HEK293T (cell line): ENCODE results near the gene USP21.

Source experiments
- CTCF ChIA-PET: fragments of 350-600 bp; formaldehyde crosslinking; extraction: SDS; loops from one replicate; lab custom pipeline; 2021; ENCODE audit warnings: antibody characterized with exemption, inconsistent platforms; lab: Yijun Ruan, JAX
- POLR2A ChIA-PET: fragments of 350-600 bp; formaldehyde crosslinking; extraction: SDS; loops from one replicate; lab custom pipeline; 2020; ENCODE audit warnings: antibody characterized with exemption, inconsistent platforms; lab: Yijun Ruan, JAX
- DNase-seq: peaks from one replicate; pipeline ENCODE4 v3.0.0; 2012; ENCODE audit warnings: mixed read lengths; ENCODE audit errors: extremely low spot score
- ARNT ChIP-seq: fragments of 450-650 bp; IDR thresholded peaks from 2 replicates; pipeline ENCODE4 v1.6.1; 2017; ENCODE audit warnings: mild to moderate bottlenecking
- BHLHE40 ChIP-seq: fragments of 450-650 bp; IDR thresholded peaks from 2 replicates; pipeline ENCODE4 v1.6.1; 2016; ENCODE audit warnings: mild to moderate bottlenecking, moderate library complexity, borderline replicate concordance
- CTBP1 ChIP-seq: fragments of 450-650 bp; IDR thresholded peaks from 2 replicates; pipeline ENCODE4 v1.6.1; 2016; ENCODE audit warnings: borderline replicate concordance
- ELF4 ChIP-seq: fragments of 450-650 bp; IDR thresholded peaks from 2 replicates; pipeline ENCODE4 v1.6.1; 2017; ENCODE audit warnings: antibody characterized with exemption
- FOXA1 ChIP-seq: fragments of 450-650 bp; IDR thresholded peaks from 2 replicates; pipeline ENCODE4 v1.6.1; 2016; ENCODE audit warnings: mild to moderate bottlenecking
- FOXK2 ChIP-seq: fragments of 450-650 bp; IDR thresholded peaks from 2 replicates; pipeline ENCODE4 v1.6.1; 2016; ENCODE audit warnings: mild to moderate bottlenecking
- HDGF ChIP-seq: fragments of 450-650 bp; IDR thresholded peaks from 2 replicates; pipeline ENCODE4 v1.6.1; 2017; ENCODE audit warnings: antibody characterized with exemption, borderline replicate concordance
- L3MBTL2 ChIP-seq: fragments of 450-650 bp; conservative IDR thresholded peaks from 2 replicates; pipeline ENCODE4 v1.6.1; 2016; ENCODE audit warnings: mild to moderate bottlenecking
- LEF1 ChIP-seq: fragments of 450-650 bp; IDR thresholded peaks from 2 replicates; pipeline ENCODE4 v1.6.1; 2017; ENCODE audit warnings: mild to moderate bottlenecking, borderline replicate concordance
- NFRKB ChIP-seq: fragments of 450-650 bp; IDR thresholded peaks from 2 replicates; pipeline ENCODE4 v1.6.1; 2016; ENCODE audit warnings: mild to moderate bottlenecking, moderate library complexity
- SP1 ChIP-seq: fragments of 450-650 bp; IDR thresholded peaks from 2 replicates; pipeline ENCODE4 v1.6.1; 2017
- SUZ12 ChIP-seq: fragments of 450-650 bp; IDR thresholded peaks from 2 replicates; pipeline ENCODE4 v1.6.1; 2016; ENCODE audit warnings: mild to moderate bottlenecking
- TARDBP ChIP-seq: fragments of 450-650 bp; IDR thresholded peaks from 2 replicates; pipeline ENCODE4 v1.6.1; 2016
- ZNF384 ChIP-seq: fragments of 450-650 bp; IDR thresholded peaks from 2 replicates; pipeline ENCODE4 v1.6.1; 2016
- TF ChIP-seq, protein P1 (sequence below): fragments of 450-650 bp; IDR thresholded peaks from 2 replicates; pipeline ENCODE4 v1.6.1; 2016

Gene USP21

DNA sequence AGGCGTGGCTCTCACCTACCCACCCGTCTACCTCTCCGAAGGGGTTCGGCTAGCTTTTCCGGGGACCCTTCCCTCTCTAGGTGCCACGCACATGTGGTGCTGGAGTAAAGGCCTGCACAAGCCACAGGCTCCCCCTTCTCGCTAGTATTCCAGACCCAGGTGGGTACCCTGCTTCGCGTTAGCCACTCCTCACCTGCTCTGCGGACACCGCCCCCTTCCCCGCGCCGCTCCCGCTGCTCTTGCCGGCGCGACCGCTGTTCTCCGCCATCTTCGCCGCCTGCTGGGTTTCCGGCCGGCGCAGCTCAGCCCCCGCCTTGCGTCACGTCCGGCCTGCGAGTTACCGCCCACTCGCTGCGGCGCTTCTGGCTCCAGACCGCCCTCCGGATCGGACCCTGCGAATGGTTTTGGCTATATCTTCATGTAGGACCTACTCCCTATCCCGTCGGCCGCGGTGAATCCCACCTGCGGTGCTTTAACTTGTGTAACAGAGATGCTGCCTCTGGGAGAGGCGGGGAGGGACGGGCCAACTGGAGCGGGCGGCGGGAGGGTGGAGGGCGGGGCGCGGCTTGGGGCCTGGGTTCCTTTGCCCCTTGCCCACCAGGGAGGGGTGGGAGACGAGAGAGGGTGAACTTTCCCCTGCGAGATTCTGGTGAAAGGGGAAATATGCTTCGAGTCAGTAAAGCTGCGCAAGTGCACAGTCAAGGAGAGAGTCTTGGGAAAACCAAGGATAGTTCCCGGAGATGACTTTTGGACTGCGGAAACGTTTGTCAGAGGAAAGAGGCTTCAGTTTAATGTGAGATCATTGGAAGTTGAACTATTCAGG is 41.3 kb upstream of the USP21 start, which contains the start of the genes NIT1 and PFDN2:
TSS of gene NIT1 (plus strand) at position 347 of the 823 bp plus-strand sequence. CDS start at position 419, 72 bp downstream.
TSS of gene PFDN2 (minus strand) at position 279 of the 823 bp plus-strand sequence. CDS start at position 268, 11 bp downstream.
- POLR2A ChIA-PET = interaction anchor here (0.6 to 1.7 kb wide), 11 partner anchors 13 to 97 kb away, joined by 3 to 13 read pairs (median 5); partner anchors contain the start of genes DEDD, F11R, KLHDC9 and PPOX
- peak; percentile 96 for DNase-seq
- CTCF ChIA-PET = interaction anchor here (0.6 to 0.8 kb wide), 3 partner anchors 19 to 100 kb away, joined by 3 to 5 read pairs (median 3); no protein-coding TSS in a partner anchor
- TF ChIP-seq HDGF = 0 out of 2 replicates have a peak, but pooled peaks have one; percentile 38
- 0 out of 2 replicates have a peak, but pooled peaks have one; percentile 22 for TF ChIP-seq L3MBTL2
- TF ChIP-seq ELF4 = no peak
- no peak for TF ChIP-seq FOXK2
- TF ChIP-seq BHLHE40 = no peak
- no peak for TF ChIP-seq LEF1

DNA sequence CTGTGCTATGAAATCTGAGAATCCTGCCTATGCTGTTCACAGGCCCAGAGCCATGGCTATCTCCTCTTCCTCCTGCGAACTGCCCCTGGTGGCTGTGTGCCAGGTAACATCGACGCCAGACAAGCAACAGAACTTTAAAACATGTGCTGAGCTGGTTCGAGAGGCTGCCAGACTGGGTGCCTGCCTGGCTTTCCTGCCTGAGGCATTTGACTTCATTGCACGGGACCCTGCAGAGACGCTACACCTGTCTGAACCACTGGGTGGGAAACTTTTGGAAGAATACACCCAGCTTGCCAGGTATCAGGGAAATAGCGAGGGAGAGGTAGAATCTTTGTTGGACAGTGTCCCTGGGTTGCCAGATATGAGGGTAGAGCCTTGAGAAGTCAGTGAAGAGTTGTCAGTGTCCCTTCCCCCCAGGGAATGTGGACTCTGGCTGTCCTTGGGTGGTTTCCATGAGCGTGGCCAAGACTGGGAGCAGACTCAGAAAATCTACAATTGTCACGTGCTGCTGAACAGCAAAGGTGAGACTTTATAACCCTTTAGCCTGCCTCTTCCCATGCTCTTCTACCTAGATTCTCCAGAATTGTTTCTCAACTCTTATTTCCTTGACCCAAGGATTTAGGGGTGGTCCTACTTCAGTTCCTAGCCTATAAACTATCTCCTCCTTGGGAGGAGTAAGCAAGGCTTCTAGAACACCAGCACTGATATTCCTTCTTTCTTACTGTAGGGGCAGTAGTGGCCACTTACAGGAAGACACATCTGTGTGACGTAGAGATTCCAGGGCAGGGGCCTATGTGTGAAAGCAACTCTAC is 40.0 kb upstream of the USP21 start:
- TF ChIP-seq L3MBTL2 (0 out of 2 replicates have a peak, but pooled peaks have one; percentile 29), TARDBP (no peak), SUZ12 (no peak)
- DNase-seq = peak; percentile 71
- ChIA-PET CTCF (interaction anchor here (0.6 kb wide), 1 partner anchor 25 kb away, joined by 3 read pairs; no protein-coding TSS in a partner anchor), POLR2A (no interaction called here)

DNA sequence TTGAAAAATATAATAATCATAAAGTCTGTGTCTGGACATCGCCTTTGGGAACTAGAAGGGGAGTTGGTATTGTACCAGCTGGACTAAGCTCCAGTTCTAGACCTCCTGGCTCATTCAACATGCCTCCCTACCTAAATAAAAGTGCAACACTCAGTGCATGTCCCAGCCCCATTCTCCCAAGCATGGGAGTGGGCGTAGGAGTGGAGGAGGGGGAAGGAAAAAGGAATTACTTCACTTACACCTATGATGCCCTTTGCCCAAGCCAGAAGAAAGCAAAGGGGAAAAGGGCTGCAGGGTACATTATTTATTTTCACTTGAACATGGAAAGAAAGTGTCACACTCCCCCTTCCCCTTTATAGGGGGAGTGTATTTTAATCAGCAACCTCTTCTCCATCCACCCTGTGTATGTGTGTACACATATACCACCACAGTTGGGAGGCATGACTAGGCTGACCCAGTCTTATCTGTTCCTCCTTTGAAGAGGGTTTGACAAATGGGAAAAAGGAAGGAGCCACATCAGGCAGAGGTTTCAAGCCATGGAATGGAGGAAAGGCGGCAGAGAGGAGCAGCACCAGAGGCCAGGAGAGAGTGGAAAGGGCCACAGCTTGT is 38.2 kb upstream of the USP21 start:
- ChIA-PET POLR2A (no interaction called here), CTCF (no interaction called here)
- TF ChIP-seq LEF1 (no peak), FOXK2 (no peak), NFRKB (no peak), ARNT (no peak)
- TF ChIP-seq, protein P1, sequence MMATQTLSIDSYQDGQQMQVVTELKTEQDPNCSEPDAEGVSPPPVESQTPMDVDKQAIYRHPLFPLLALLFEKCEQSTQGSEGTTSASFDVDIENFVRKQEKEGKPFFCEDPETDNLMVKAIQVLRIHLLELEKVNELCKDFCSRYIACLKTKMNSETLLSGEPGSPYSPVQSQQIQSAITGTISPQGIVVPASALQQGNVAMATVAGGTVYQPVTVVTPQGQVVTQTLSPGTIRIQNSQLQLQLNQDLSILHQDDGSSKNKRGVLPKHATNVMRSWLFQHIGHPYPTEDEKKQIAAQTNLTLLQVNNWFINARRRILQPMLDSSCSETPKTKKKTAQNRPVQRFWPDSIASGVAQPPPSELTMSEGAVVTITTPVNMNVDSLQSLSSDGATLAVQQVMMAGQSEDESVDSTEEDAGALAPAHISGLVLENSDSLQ = no peak
- DNase-seq = no peak

DNA sequence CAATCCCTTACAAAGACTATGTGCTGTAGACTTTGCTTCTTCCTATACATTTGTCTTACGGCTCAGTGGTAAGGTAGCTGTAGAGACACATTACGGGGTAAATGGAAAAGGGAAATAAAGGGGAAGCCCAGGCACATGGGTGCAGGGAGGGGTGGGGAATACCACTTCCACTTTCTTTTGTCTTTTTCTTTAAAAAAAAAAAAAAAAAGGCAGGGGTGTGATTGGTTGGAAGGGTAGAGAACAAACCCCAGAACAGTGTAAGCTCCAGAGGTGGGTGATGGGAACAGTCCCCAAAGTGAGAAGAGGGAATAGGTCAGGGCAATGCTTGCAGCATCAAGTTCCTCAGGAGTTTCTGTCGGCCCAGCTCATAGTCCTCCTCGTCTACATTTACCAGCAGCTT is 37.5 kb upstream of the USP21 start:
- TF ChIP-seq LEF1 (no peak), ARNT (no peak), HDGF (no peak), TARDBP (no peak), L3MBTL2 (no peak), SP1 (no peak), BHLHE40 (no peak), NFRKB (no peak), FOXA1 (no peak), SUZ12 (no peak), ELF4 (no peak), ZNF384 (no peak)
- TF ChIP-seq, protein P1 = no peak
- ChIA-PET POLR2A (interaction anchor here (1.1 kb wide), 1 partner anchor 32 kb away, joined by 3 read pairs; the partner anchor contains the start of gene UFC1), CTCF (no interaction called here)
- no peak for DNase-seq

DNA sequence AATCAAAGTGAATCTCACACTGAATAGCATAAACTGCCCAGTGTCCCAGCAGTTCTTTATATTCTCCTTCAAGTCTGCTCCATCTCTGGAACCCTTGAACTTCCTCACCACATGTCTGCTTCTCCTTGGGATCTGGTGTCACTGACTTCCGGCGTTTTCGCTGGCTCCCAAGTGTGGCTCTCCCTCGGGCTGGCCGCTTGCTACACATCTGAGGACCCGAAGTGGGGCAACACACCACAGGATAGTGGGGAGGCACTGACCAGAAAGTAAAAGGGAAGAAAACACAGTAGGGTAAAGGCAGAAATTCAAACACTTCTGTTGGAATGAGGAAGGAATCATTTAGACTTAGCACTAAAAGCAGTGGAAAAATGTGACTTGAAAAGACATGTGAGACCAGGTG is 36.3 kb upstream of the USP21 start:
- no peak for DNase-seq
- TF ChIP-seq NFRKB = no peak
- TF ChIP-seq ZNF384 = no peak
- no peak for TF ChIP-seq FOXA1
- TF ChIP-seq SP1 = no peak
- TF ChIP-seq ELF4 = no peak
- no peak for TF ChIP-seq TARDBP
- TF ChIP-seq CTBP1 = no peak
- ChIA-PET CTCF (no interaction called here), POLR2A (no interaction called here)

DNA sequence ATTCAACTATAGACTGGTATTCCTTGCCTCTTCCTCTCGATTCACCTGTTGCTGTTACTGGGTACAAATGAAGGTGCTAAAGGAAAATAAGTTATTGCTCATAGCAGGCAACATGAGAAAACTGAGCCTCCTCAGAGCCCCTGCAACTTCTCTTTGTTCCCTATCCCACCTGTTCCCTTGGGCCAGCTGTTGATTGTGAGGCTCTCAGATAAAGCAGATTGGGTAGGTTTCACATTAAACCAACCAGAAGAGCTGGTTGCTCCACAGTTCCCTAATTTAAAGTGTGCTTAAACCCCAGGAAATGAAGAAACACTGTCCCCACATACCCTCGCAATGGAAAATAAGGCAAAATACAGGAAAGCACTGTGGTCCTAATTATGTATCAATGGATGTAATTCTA is 31.7 kb upstream of the USP21 start:
- TF ChIP-seq L3MBTL2 (no peak), NFRKB (no peak), TARDBP (no peak), LEF1 (no peak)
- TF ChIP-seq, protein P1 = no peak
- no peak for DNase-seq
- POLR2A ChIA-PET = no interaction called here
- CTCF ChIA-PET = no interaction called here
